ENCODE data around the gene PIGZ. TPM values are rescaled to one million over a fixed set of nuclear protein-coding genes. Genes with fewer than 3 reads are reported as not detected.
A peak's percentile ranks its signal among the peaks of the same experiment; 100 is the strongest.

Gene PIGZ
- total RNA-seq, 1 donor from 2014 or later: 2.0 TPM

DNA sequence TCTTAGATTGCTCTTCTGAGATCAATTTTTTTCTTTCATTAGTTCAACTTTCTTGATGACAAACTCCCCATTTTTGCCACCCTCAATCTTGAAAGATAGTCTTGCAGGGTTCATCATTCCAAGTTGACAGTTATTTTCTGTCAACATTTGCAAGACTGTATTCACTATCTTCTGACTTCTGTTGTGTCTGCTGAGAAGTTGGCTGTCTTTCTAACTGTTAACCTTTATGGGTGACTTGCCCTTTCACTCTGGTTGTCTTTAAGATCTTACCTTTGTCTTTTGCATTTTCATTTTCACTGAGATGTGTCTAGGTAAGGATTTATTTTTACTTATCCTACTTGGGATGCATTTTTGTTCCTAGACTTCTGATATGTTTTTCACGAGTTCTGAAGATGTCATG, 14.6 kb upstream of the PIGZ start:
- DNase-seq (ENCODE audit: low read depth in 2 of 2): no peak

DNA sequence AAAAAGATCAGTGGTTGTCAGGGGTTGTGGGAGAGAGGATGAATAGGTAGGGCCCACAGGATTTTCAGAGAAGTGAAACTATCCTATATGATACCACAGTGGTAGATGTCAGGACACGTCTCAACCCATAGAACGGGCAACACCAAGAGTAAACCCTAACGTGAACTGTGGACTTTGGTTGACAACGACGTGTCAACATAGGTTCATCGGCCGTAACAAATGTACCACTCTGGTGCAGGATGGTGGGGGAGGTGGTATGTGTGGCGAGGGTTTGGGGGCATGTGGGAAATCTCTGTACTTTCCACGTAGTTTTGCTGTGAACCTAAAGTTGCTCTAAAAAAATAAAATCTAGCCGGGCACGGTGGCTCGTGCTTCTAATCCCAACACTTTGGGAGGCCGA, 13.0 kb upstream of the PIGZ start:
- DNase-seq (ENCODE audit: low read depth in 2 of 2): no peak

DNA sequence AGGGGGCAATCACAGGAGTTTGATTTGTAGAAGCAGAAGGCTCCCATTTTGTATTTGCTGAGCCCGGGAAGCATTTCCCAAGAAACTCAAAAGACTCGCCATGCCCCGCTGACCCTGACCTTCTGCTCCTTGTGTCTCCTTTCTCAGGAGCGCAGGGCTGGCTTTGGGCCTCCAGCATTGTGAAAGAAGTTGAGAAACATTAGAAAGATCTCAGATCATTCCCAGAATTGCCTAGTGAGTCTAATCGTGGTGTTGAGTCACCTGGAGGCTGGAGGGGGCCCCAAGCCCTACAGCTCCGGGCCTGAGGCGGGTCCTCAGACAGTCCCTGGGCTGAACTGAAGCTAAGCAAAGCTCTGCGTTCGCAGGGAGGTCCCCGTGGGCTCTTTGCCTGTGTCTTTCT, 10.9 kb upstream of the PIGZ start:
- DNase-seq (ENCODE audit: low read depth in 2 of 2): no peak

DNA sequence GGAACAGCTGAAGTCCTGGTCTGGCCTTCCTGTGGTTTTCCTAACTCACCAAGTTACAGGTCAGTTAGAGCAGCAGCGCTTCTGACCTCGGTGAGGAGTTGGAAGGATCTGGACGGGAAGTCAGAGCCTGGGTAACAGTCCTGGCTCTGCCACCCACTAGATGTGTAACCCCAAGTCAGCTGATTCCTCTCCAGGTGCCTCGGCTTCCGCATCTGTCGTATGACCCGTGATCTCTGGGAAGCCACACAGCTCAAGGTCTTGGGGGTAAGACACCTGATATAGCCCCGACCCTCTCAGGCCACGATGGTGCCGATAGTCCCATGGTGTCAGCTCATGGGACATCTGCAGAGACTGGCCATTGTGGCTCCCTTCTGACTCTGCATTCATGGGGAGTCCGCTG, 8.3 kb upstream of the PIGZ start:
- DNase-seq (ENCODE audit: low read depth in 2 of 2): no peak

DNA sequence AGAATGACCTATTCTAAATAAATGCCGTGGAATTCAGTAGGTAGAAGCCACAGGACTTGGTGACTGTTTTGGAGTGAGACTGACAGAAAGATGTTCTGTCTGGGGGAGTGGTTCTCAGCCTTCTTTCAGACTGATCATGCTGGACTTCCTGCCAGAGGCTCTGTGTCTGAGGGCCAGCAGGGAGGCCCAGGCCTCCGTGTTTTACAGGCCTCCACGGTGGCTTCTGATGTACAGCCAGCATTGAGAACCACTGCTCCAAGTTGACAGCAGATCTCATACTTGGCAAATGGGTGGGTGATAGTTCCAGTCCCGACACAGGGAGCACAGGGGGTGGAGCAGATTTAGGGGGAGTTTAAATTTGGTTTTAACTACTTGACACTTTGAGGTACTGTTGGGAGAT, 6.7 kb upstream of the PIGZ start:
- no peak for DNase-seq (ENCODE audit: low read depth in 2 of 2)

DNA sequence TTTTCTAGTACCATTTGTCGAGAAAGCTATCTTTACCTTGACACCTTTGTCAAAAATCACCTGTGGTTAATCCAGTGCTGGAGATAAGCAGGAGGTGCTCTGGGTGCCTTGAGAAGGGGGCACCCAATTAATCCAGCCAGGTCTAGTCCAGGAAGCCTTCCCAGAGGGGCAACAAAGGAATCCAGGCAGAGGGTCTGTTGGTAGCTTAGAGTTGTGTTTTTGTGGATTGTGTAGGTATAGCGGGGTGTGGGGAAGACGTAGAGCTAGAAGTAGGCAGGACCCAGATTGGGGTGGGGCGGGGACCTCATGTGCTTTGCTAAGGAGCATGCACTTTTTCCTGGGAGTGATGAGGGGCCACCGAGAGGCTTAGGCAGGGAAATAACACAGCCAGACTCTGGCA, 6.0 kb upstream of the PIGZ start:
- DNase-seq (ENCODE audit: low read depth in 2 of 2): no peak

DNA sequence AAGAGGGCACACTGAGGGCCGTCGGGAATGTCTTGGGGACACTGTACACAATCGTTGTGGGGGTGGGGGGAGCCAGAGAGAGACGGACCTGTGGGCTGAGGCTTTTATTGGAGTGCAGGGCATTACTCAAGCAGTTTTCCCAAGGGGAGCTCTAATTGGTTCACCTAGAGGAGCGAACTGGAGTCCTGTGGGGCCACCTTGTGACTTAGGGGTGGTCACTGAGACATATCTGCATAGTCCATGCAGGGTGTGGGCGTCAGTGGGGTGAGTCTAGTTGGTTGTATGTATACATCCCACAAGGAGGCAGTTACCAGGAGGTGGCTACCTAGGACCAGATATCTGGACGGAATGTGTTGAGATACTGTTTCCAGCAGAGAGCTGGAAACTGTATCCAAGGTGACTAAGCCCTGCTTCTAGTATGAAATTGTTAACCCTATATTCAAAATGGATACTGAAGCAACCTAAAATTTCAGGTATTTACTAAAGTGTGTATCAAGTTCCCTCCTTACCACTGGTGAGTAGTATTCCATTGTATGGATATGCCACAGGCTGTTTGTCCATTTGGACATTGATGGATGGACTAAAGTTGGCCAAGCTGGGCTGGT, 2.6 kb upstream of the PIGZ start:
- DNase-seq (ENCODE audit: low read depth in 2 of 2): no peak

DNA sequence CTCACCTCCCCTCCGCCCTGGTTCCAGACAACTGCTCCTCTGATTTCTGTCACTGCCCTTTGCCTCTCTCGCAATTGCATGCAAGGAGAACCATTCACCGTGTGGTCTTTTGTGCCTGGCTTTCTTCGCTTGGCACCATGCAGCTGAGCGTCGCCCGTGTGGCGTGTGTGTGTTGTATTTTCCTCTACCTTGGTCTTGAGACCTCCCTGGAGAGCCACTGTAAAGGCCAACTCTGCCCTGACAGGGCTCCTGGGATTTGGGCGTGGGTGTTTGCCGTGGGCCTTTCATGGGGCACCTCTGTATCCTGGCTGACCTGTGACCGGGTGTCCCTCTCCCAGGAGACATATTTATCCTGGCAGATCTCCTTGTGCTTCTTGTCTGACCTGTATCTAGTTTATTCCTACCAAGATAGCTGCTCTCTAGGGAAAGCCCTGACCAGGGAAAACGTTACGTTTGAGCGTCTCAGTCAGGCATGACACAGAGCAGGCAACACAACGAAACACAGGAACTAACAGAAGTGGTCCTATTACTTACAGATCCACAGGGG, 2.0 kb upstream of the PIGZ start:
- DNase-seq (ENCODE audit: low read depth in 2 of 2): no peak

DNA sequence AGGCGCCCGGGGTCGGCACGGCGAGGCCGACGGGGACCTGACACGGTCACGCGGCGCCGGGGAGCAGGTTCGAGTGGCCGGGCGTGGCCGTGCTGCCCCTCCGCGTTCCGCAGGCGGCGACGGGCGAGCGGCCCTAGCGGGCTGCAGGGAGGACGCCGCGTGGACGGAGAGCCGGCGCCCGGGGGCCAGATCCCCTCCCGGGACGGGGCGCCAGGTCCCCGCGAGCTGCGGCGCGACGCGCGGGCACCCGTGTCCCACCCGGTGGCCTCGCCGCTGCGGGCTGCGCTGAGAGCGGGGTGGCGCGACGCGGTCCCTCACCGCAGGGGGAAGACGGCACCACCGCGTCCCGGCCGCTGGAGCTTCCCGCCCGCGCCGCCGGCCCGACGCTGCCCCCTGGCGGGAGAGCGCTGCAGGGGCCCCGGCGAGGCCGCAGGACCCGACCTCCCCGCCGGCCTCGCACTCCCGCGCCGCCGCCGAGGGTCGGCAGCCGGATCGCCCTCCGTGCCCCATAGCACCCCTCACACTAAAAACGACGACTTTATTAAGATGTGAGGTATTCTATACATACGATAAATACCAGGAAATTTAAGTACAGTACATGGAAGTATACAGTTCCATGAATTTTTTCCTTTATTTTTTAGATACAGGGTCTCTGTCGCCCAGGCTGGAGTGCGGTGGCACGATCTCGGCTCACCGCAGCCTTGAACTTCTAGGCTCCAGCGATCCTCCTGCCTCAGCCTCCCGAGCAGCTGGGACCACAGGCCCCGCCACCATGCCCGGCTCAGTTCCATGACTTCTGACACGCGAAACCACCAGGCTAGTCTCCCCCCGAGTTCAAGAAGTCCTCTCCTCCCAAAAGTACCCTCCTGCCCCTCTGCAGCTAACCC, 1.3 kb upstream of the PIGZ start:
- peak; percentile 68 to 81 for DNase-seq (ENCODE audit: low read depth in 2 of 2)

DNA sequence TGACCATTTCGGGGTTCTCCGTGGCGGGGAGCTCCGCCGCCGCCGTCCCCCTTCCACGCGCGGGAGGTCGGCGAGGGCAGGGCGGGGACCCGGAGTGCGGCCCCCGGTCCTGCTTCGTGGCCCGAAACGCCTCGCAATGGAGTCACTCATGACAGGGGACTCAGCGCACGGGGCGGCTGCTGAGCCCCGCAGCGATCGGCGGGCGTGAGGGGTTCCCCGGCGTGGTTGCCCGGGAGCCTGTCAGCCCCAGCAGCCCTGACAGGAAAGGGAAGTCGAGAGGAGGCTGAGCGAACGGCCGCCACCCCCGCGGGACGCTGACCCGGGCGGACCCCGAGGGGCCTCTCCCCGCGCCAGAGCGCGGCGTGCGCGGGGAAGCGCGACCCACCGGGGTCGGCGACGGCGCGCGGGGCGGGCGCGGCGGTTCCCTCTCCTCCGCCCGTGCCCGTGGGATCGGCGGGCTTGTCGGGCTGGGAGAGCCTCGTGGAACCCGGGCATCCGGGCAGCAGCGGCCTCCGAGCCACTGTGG, 564 bp upstream of the PIGZ start:
- DNase-seq (ENCODE audit: low read depth in 2 of 2): peak; percentile 38 to 40

DNA sequence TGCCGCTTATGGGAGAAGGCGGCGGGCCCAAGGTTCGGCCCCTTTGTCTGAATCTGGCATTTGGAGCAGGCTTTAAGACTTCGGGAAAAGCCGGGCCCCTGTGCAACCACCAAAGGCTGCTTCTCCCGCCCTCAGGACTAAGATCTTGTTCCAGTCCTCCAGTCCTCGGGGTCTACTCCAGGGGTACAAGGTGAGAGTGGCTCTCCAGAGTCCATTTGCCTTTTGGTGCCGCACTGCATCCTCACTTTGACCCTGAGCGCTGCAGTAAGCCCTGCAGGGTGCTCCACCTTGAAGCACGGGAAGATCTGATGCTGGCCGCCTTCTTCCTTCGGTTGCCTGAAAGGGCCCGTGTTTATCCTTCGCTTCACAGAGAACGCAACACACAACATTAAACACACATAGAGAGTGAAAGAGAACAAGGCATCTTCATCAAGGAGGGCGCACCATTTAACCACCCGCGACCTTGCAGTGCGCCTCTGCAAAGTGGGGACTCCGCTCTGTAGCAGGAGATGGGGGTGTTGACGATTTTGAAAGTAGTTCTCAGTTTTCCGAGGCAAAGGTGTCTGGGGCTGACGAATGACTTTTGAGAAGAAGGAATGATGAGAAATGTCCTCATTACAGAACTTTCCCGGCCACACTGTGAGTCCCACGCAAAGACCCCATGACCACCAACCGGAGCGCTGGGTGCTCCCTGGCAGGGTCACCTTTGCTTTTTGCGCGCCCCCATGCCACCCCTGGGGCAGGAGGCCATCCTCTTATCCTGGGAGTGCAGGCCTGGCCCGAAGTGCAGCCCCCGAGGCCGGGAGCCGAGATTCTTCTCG, 1.0 kb downstream of the PIGZ start:
- no peak for DNase-seq (ENCODE audit: low read depth in 2 of 2)

DNA sequence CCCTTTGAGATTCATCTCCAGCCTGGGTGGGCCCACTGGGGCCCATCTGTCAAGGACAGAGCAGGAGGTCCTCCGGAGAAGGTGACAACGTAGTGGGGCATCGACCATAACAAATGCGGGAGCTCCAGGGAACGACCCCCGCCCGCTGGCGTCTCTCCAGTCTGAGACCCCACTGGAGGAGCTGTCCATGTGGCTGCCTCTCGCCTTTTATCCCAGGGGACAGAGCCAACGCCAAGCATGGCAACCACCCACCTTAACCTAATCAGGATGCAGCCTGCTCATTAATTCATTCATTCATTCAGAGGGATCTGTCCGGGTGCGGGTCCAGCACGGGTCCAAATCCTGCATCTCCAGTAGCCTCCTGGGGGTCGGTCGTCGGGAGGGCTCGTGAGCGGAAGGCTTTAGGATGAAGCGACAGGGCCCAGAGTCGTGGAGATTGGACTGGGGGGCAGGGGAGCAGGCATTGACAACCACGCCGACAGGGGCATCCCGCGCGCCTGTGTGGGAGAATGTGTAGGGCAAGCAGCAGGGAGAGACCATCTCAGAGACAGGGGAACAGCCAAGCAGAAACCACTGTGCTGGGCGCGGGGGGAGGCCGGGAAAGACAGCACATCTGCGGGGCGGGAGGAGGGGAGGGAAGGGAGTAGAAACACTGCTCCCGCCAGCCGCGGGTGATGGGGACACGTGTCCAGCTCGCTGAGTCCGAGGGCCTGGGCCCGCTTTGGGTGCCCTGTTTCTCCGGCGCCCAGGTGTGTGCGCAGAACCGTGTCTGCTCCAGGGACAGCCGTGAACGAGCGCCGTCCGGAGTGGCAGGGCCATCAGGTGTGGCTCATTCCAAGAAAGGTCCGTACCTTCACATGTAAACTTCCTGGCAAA, 1.9 kb downstream of the PIGZ start:
- no peak for DNase-seq (ENCODE audit: low read depth in 2 of 2)

DNA sequence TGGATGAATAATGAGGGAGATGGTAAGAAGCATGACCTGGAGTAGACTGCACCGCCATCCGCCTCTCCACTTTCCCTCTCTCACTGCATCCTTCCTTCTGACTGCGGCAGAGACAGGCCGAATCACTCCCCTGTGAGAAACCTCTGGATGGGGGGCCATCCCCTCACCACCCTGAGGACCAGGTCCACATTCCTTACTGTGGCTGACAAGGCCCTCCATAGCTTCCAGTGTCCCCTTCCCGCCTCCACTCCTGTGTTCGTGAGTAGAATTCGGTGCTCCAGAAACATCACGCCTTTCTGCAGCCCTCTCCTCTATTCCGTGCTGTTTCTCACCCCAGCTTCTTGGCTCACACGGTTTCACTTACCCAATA, 2.8 kb downstream of the PIGZ start:
- DNase-seq (ENCODE audit: low read depth in 2 of 2): no peak

DNA sequence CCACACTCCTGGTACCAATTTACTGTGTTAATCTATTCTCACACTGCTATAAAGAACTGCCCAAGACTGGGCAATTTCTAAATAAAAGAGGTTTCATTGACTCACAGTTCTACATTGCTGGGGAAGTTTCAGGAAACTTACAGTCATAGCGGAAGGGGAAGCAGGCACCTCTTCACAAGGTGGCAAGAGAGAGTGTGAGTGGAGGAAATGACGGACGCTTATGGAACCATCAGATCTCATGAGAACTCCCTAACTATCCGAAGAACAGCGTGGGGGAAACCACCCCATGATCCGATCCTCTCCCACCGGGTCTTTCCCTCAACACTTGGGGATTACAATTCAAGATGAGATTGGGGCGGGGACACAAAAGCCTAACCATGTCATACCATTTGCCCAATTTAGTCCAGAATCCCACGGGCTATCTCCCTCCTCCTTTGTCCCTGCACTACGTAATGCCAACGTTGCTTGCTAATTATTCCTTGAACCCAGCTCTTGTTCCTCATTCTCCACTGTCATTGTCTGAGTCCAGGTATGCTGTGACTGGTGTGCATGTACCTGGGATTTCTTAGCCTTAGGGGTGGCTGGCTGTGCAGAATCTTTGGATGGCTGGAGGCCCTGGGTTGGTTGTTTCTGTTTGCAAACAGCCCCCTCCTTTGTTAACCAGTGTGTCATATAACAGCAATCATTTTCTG, 3.4 kb downstream of the PIGZ start:
- DNase-seq (ENCODE audit: low read depth in 2 of 2): no peak

DNA sequence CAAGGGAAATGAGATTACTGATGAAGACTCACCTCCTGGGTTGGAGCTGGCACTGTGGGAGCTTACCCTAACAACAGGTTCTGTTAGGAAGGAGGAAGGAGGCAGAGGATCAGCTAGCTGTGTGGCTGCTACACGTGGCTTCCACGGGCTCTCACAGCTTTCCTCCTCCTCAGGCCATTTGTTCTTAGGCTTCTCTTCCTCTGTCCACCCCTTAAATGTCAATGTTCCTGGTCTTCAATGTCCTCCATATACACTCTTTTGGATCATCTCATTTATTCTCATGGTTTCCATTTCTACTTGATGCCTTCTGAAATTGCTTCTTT, 5.0 kb downstream of the PIGZ start:
- DNase-seq (ENCODE audit: low read depth in 2 of 2): no peak

DNA sequence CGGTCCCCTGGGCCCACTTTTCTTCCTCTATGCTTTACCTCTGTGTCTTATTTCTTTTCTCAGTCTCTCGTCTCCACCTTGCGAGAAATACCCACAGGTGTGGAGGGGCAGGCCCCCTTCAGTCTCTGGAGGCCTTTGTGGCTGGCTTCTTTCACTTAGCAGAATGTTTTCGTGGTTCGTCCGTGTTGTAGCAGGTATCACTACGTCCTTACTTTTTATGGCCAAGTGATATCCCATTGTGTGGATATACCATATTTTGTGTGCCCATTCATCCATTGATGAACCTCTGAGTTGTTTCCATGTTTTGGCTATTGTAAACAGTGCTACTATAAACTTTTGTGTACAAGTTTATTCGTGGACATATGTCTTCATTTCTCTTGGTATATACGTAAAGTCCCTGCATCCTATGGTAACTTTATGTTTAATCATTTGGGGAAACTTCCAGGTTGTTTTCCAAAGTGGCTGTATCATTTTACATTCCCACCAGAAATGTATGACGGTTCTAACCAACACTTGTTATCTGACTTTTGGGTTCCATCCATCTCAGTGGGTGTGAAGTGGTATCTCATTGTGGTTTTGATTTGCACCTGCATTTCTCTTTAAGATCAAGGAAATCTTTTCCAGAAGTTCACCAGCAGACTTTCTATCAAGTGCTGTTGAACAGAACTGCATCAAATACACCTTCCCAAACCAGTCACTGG, 5.6 kb downstream of the PIGZ start:
- DNase-seq (ENCODE audit: low read depth in 2 of 2): no peak

DNA sequence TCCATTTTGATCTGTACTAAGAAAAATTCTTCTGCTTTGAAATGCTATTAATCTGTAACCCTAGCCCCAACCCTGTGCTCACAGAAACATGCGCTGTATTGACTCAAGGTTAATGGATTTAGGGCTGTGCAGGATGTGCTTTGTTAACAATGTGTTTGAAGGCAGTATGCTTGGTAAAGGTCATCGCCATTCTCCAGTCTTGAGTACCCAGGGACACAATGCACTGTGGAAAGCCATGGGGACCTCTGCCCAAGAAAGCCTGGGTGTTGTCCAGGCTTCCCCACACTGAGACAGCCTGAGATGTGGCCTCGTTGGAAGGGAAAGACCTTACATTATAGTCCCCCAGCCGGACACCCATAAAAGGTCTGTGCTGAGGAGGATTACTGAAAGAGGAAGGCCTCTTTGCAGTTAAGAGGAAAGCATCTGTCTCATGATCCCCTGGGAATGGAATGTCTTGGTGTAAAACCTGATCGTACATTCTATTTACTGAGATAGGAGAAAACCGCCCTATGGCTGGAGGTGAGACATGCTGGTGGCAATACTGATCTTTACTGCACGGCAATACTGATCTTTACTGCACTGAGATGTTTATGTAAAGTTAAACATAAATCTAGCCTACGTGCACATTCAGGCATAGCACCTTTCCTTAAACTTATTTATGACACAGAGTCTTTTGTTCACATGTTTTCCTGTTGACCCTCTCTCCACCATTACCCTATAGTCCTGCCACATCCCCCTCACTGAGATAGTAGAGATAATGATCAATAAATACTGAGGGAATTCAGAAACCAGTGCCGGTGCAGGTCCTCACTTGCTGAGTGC, 6.3 kb downstream of the PIGZ start:
- no peak for DNase-seq (ENCODE audit: low read depth in 2 of 2)

DNA sequence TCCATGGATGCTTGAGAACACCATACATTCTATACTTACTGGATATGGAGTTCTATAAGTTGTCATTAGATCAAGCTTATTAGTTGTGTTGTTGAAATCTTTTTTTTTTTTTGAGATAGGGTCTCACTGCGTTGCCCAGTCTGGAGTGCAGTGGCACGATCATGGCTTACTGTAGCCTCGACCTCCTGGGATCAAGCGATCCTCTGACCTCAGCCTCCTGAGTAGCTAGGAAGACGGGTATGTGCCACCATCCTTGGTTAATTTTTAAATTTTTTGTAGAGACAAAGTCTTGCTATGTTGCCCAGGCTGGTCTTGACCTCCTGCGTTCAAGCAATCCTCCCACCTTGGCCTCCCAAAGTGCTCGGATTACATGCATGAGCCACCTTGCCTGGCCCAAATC, 13.8 kb downstream of the PIGZ start:
- no peak for DNase-seq (ENCODE audit: low read depth in 2 of 2)

DNA sequence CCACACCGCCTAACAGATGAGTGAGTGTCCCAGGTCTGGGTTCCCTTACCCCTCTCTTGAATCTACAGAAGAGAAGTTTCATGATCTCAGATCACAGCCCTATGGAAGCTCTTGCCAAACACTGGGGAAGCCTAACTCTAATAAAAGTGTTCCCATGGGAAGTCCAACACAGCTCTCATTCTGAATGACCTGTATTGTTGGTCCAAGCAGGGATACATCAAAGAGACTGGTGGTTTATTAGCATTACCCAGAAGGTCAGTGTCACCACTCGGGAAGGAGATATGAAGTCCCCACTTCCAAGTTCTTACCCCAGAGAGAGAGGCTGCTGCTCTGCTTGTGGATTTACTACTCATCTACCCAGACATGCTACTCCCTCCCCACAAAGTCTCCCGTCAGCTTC, 17.3 kb downstream of the PIGZ start:
- no peak for DNase-seq (ENCODE audit: low read depth in 2 of 2)
